Measurements from ENCODE around the gene SLC17A1. TPM values are rescaled to one million over a fixed set of nuclear protein-coding genes. Genes with fewer than 3 reads are reported as not detected.

The SLC17A1 gene
- total and polyA plus RNA-seq, 2 of the 13 experiments (the other 11 are each of a cell fraction or from before 2014, with no cell fraction given) = 0.09 to 2.1 TPM

GRCh38 chr6:25748601-25749517 lies 83.0 kb downstream of the SLC17A1 start (continued):
- 0 out of 2 replicates have a peak, but pooled peaks have one; percentile 49 for TF ChIP-seq GLI4 (CRISPR knock-in tag; IDR thresholded peaks at IDR 0.05; ENCODE audit: borderline replicate concordance)
- peak; percentile 55 for TF ChIP-seq HNF1A (IDR thresholded peaks at IDR 0.05; ENCODE audit: low read depth)
- TF ChIP-seq HNF1A (CRISPR knock-in tag; IDR thresholded peaks at IDR 0.05; ENCODE audit: borderline replicate concordance) = peak; percentile 79; the same call in 1 of the 2 replicates
- TF ChIP-seq ZNF605 (CRISPR knock-in tag; IDR thresholded peaks at IDR 0.05) = peak; percentile 83
- TF ChIP-seq ZKSCAN5 (CRISPR knock-in tag; IDR thresholded peaks at IDR 0.05) = peak; percentile 94
- TF ChIP-seq HOXA3 (CRISPR knock-in tag; IDR thresholded peaks at IDR 0.05) = peak; percentile 48; the same call in 1 of the 2 replicates
- TF ChIP-seq PAXIP1 (CRISPR knock-in tag; conservative IDR thresholded peaks at IDR 0.05) = peak; percentile 67
- 0 out of 2 replicates have a peak, but pooled peaks have one; percentile 51 for TF ChIP-seq ZFP91 (CRISPR knock-in tag; IDR thresholded peaks at IDR 0.05; ENCODE audit: borderline replicate concordance)
- peak; percentile 59; the same call in 1 of the 2 replicates for TF ChIP-seq MYC (CRISPR knock-in tag; IDR thresholded peaks at IDR 0.05; ENCODE audit: borderline replicate concordance)
- 0 out of 2 replicates have a peak, but pooled peaks have one; percentile 35 for TF ChIP-seq BATF2 (CRISPR knock-in tag; IDR thresholded peaks at IDR 0.05)
- peak; percentile 37; the same call in 1 of the 2 replicates for TF ChIP-seq SKIL (CRISPR knock-in tag; IDR thresholded peaks at IDR 0.05; ENCODE audit: borderline replicate concordance)

Data from HepG2 (cell line).